ENCODE data around the gene ADGRA1. TPM values are rescaled to one million over a fixed set of nuclear protein-coding genes. Genes with fewer than 3 reads are reported as not detected.

Gene ADGRA1, protein sequence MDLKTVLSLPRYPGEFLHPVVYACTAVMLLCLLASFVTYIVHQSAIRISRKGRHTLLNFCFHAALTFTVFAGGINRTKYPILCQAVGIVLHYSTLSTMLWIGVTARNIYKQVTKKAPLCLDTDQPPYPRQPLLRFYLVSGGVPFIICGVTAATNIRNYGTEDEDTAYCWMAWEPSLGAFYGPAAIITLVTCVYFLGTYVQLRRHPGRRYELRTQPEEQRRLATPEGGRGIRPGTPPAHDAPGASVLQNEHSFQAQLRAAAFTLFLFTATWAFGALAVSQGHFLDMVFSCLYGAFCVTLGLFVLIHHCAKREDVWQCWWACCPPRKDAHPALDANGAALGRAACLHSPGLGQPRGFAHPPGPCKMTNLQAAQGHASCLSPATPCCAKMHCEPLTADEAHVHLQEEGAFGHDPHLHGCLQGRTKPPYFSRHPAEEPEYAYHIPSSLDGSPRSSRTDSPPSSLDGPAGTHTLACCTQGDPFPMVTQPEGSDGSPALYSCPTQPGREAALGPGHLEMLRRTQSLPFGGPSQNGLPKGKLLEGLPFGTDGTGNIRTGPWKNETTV
- 0.04 and 0.07 TPM in 2 replicates for polyA plus RNA-seq (2013)

DNA sequence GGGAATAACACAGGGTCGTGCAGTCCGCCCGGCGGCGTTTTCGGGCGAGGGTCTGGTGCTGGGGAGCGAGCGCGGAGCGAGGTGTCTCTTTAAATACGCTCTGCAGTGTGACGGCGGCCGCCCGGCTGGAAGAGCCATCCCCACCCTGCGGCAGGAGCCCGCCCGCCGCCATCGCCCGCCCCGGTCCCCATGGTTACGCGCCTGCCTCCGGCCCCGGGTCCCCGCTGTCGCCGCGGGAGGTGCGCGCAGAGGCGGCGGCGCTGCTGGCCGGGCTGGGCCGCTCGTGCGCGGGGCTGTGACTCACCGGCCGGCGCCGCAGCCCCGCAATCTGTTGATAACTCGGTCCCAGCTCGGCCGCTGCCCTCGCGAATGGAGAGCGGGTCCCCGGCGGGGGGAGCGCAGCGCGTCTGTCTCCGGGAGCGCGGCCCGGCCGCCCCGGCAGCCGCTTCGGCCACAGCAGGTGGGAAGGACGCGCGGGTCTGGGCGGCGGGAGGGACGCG is at the start of gene ADGRA1:
Gene ADGRA1, plus strand, starts transcription at position 246 of the 500 bp plus-strand sequence. CDS start 986 bp downstream, outside the sequence.
- H2BK5ac ChIP-seq (ENCODE audit: low read depth, low read length, poor library complexity): no peak within 1 kb of the TSS
- H3K9me3 ChIP-seq (ENCODE audit: insufficient read depth, low read depth, low read length): peaks cover 3% of the 10 kb centered on the region
- H4K8ac ChIP-seq (ENCODE audit: low read depth, low read length): no peak within 1 kb of the TSS
- no peak within 1 kb of the TSS for H3K18ac ChIP-seq (ENCODE audit: low read length)
- no peaks in the 10 kb centered on the region for H3K79me2 ChIP-seq (ENCODE audit: control insufficient read depth, insufficient read depth, low read length, poor library complexity)
- no peak within 1 kb of the TSS for H2BK12ac ChIP-seq (ENCODE audit: low read length)
- H3K79me1 ChIP-seq (ENCODE audit: low read length): no peaks in the 10 kb centered on the region
- H2BK120ac ChIP-seq (ENCODE audit: insufficient read depth, low read length, poor library complexity): no peak within 1 kb of the TSS
- H3K27ac ChIP-seq (ENCODE audit: low read depth, low read length): no peak within 1 kb of the TSS
- H2AK5ac ChIP-seq (ENCODE audit: low read length): no peak within 1 kb of the TSS
- DNase-seq: no peak
- H3K4me1 ChIP-seq (ENCODE audit: control insufficient read depth in 1 of 2, insufficient read depth in 2 of 2, low read length in 2 of 2): no peaks in the 10 kb centered on the region
- no peak within 1 kb of the TSS for H3K9ac ChIP-seq (ENCODE audit: low read length)
- H4K91ac ChIP-seq (ENCODE audit: low read depth, low read length): no peak within 1 kb of the TSS
- no peak within 1 kb of the TSS for H3K4ac ChIP-seq (ENCODE audit: low read depth, low read length)
- WGBS (ENCODE audit: extremely low coverage, insufficient coverage, insufficient read length): no CpG with 5 or more reads among the region's 72 CpGs
- H3K14ac ChIP-seq (ENCODE audit: low read length): no peak within 1 kb of the TSS
- no peaks in the 10 kb centered on the region for H3K36me3 ChIP-seq (ENCODE audit: control insufficient read depth in 1 of 2, insufficient read depth in 2 of 2, low read length in 2 of 2)
- peaks cover 43% of the 10 kb centered on the region for H3K27me3 ChIP-seq (ENCODE audit: insufficient read depth, low read length)
- H3K4me2 ChIP-seq (ENCODE audit: low read length): peak within 1 kb of the TSS; percentile 45
- no peak within 1 kb of the TSS for H3K4me3 ChIP-seq (ENCODE audit: low read depth, low read length)
- no peak within 1 kb of the TSS for H4K12ac ChIP-seq (ENCODE audit: low read depth, low read length)
- no peak within 1 kb of the TSS for H3K23ac ChIP-seq (ENCODE audit: low read length)
- H2AFZ ChIP-seq (ENCODE audit: insufficient read depth, low read length, poor library complexity): no peak within 1 kb of the TSS

GRCh38 chr10:133038036-133038823 is 49.5 kb upstream of the ADGRA1 start:
- no peaks in the 10 kb centered on the region for H3K79me2 ChIP-seq (ENCODE audit: control insufficient read depth, insufficient read depth, low read length, poor library complexity)
- H3K4me1 ChIP-seq (ENCODE audit: control insufficient read depth in 1 of 2, insufficient read depth in 2 of 2, low read length in 2 of 2): no peaks in the 10 kb centered on the region
- no peak overlapping the region for H3K18ac ChIP-seq (ENCODE audit: low read length)
- H3K36me3 ChIP-seq (ENCODE audit: control insufficient read depth in 1 of 2, insufficient read depth in 2 of 2, low read length in 2 of 2): no peaks in the 10 kb centered on the region
- DNase-seq: no peak
- H2BK12ac ChIP-seq (ENCODE audit: low read length): no peak overlapping the region
- H2BK120ac ChIP-seq (ENCODE audit: insufficient read depth, low read length, poor library complexity): no peak overlapping the region
- H2AFZ ChIP-seq (ENCODE audit: insufficient read depth, low read length, poor library complexity): no peak overlapping the region
- H3K4me3 ChIP-seq (ENCODE audit: low read depth, low read length): no peak overlapping the region
- H3K79me1 ChIP-seq (ENCODE audit: low read length): no peaks in the 10 kb centered on the region
- no peak overlapping the region for H3K4me2 ChIP-seq (ENCODE audit: low read length)
- H3K9ac ChIP-seq (ENCODE audit: low read length): no peak overlapping the region
- H3K4ac ChIP-seq (ENCODE audit: low read depth, low read length): no peak overlapping the region
- no peak overlapping the region for H4K91ac ChIP-seq (ENCODE audit: low read depth, low read length)
- no peak overlapping the region for H3K23ac ChIP-seq (ENCODE audit: low read length)
- no peak overlapping the region for H4K8ac ChIP-seq (ENCODE audit: low read depth, low read length)
- no peak overlapping the region for H4K12ac ChIP-seq (ENCODE audit: low read depth, low read length)
- no peak overlapping the region for H2AK5ac ChIP-seq (ENCODE audit: low read length)
- no peak overlapping the region for H3K14ac ChIP-seq (ENCODE audit: low read length)
- no peak overlapping the region for H2BK5ac ChIP-seq (ENCODE audit: low read depth, low read length, poor library complexity)
- no CpG with 5 or more reads among the region's 28 CpGs for WGBS (ENCODE audit: extremely low coverage, insufficient coverage, insufficient read length)
- no peak overlapping the region for H3K27ac ChIP-seq (ENCODE audit: low read depth, low read length)
- H3K27me3 ChIP-seq (ENCODE audit: insufficient read depth, low read length): no peaks in the 10 kb centered on the region
- no peaks in the 10 kb centered on the region for H3K9me3 ChIP-seq (ENCODE audit: insufficient read depth, low read depth, low read length)

GRCh38 chr10:133039107-133039802 is 48.5 kb upstream of the ADGRA1 start:
- H3K23ac ChIP-seq (ENCODE audit: low read length): no peak overlapping the region
- H3K4ac ChIP-seq (ENCODE audit: low read depth, low read length): no peak overlapping the region
- no peak overlapping the region for H3K14ac ChIP-seq (ENCODE audit: low read length)
- no peaks in the 10 kb centered on the region for H3K79me1 ChIP-seq (ENCODE audit: low read length)
- H2BK12ac ChIP-seq (ENCODE audit: low read length): no peak overlapping the region
- no peak overlapping the region for H3K4me2 ChIP-seq (ENCODE audit: low read length)
- no peak overlapping the region for H3K4me3 ChIP-seq (ENCODE audit: low read depth, low read length)
- H4K12ac ChIP-seq (ENCODE audit: low read depth, low read length): no peak overlapping the region
- H2BK5ac ChIP-seq (ENCODE audit: low read depth, low read length, poor library complexity): no peak overlapping the region
- no CpG with 5 or more reads among the region's 30 CpGs for WGBS (ENCODE audit: extremely low coverage, insufficient coverage, insufficient read length)
- no peak overlapping the region for H2AK5ac ChIP-seq (ENCODE audit: low read length)
- H3K18ac ChIP-seq (ENCODE audit: low read length): no peak overlapping the region
- H4K91ac ChIP-seq (ENCODE audit: low read depth, low read length): no peak overlapping the region
- H3K4me1 ChIP-seq (ENCODE audit: control insufficient read depth in 1 of 2, insufficient read depth in 2 of 2, low read length in 2 of 2): no peaks in the 10 kb centered on the region
- H3K79me2 ChIP-seq (ENCODE audit: control insufficient read depth, insufficient read depth, low read length, poor library complexity): no peaks in the 10 kb centered on the region
- no peak overlapping the region for H2AFZ ChIP-seq (ENCODE audit: insufficient read depth, low read length, poor library complexity)
- no peak overlapping the region for H4K8ac ChIP-seq (ENCODE audit: low read depth, low read length)
- no peak overlapping the region for H2BK120ac ChIP-seq (ENCODE audit: insufficient read depth, low read length, poor library complexity)
- no peak for DNase-seq
- H3K27ac ChIP-seq (ENCODE audit: low read depth, low read length): no peak overlapping the region
- no peaks in the 10 kb centered on the region for H3K9me3 ChIP-seq (ENCODE audit: insufficient read depth, low read depth, low read length)
- no peak overlapping the region for H3K9ac ChIP-seq (ENCODE audit: low read length)
- H3K36me3 ChIP-seq (ENCODE audit: control insufficient read depth in 1 of 2, insufficient read depth in 2 of 2, low read length in 2 of 2): no peaks in the 10 kb centered on the region
- H3K27me3 ChIP-seq (ENCODE audit: insufficient read depth, low read length): no peaks in the 10 kb centered on the region

- no peak overlapping the region for H4K8ac ChIP-seq (ENCODE audit: low read depth, low read length)
- H3K23ac ChIP-seq (ENCODE audit: low read length): no peak overlapping the region
- no peaks in the 10 kb centered on the region for H3K9me3 ChIP-seq (ENCODE audit: insufficient read depth, low read depth, low read length)
- H3K14ac ChIP-seq (ENCODE audit: low read length): no peak overlapping the region
- H3K4me2 ChIP-seq (ENCODE audit: low read length): no peak overlapping the region
- H3K27me3 ChIP-seq (ENCODE audit: insufficient read depth, low read length): no peaks in the 10 kb centered on the region
- no peak overlapping the region for H2AK5ac ChIP-seq (ENCODE audit: low read length)
- no peak for DNase-seq
- no peaks in the 10 kb centered on the region for H3K4me1 ChIP-seq (ENCODE audit: control insufficient read depth in 1 of 2, insufficient read depth in 2 of 2, low read length in 2 of 2)
- no peak overlapping the region for H3K4ac ChIP-seq (ENCODE audit: low read depth, low read length)
- H2BK12ac ChIP-seq (ENCODE audit: low read length): no peak overlapping the region
- H3K18ac ChIP-seq (ENCODE audit: low read length): no peak overlapping the region
- H3K79me1 ChIP-seq (ENCODE audit: low read length): no peaks in the 10 kb centered on the region
- no peak overlapping the region for H3K9ac ChIP-seq (ENCODE audit: low read length)
- H3K36me3 ChIP-seq (ENCODE audit: control insufficient read depth in 1 of 2, insufficient read depth in 2 of 2, low read length in 2 of 2): no peaks in the 10 kb centered on the region
- H2BK120ac ChIP-seq (ENCODE audit: insufficient read depth, low read length, poor library complexity): no peak overlapping the region
- H4K12ac ChIP-seq (ENCODE audit: low read depth, low read length): no peak overlapping the region
- H4K91ac ChIP-seq (ENCODE audit: low read depth, low read length): no peak overlapping the region
- H3K79me2 ChIP-seq (ENCODE audit: control insufficient read depth, insufficient read depth, low read length, poor library complexity): no peaks in the 10 kb centered on the region
- H2BK5ac ChIP-seq (ENCODE audit: low read depth, low read length, poor library complexity): no peak overlapping the region
- no peak overlapping the region for H2AFZ ChIP-seq (ENCODE audit: insufficient read depth, low read length, poor library complexity)
- no peak overlapping the region for H3K27ac ChIP-seq (ENCODE audit: low read depth, low read length)
- WGBS (ENCODE audit: extremely low coverage, insufficient coverage, insufficient read length): no CpG with 5 or more reads among the region's 15 CpGs
- no peak overlapping the region for H3K4me3 ChIP-seq (ENCODE audit: low read depth, low read length)
Observed at GRCh38 chr10:133039803-133040165, 47.9 kb upstream of the ADGRA1 start.

Measured in trophoblast cell (in vitro differentiated cells and primary cell).